Smooth muscle cell of the umbilical artery (primary cell): ENCODE results near the gene NVL. TPM values are rescaled to one million over a fixed set of nuclear protein-coding genes. Genes with fewer than 3 reads are reported as not detected.

Experiments
- total RNA-seq: library from RNA; depleted of rRNA; stranded (reverse); fragments of >200 nt; gene quantifications from 2 replicates; pipeline ENCODE4 v1.2.3, GENCODE V29; 2014

Gene NVL
- total RNA-seq: 29.1 and 34.0 TPM in 2 replicates

DNA sequence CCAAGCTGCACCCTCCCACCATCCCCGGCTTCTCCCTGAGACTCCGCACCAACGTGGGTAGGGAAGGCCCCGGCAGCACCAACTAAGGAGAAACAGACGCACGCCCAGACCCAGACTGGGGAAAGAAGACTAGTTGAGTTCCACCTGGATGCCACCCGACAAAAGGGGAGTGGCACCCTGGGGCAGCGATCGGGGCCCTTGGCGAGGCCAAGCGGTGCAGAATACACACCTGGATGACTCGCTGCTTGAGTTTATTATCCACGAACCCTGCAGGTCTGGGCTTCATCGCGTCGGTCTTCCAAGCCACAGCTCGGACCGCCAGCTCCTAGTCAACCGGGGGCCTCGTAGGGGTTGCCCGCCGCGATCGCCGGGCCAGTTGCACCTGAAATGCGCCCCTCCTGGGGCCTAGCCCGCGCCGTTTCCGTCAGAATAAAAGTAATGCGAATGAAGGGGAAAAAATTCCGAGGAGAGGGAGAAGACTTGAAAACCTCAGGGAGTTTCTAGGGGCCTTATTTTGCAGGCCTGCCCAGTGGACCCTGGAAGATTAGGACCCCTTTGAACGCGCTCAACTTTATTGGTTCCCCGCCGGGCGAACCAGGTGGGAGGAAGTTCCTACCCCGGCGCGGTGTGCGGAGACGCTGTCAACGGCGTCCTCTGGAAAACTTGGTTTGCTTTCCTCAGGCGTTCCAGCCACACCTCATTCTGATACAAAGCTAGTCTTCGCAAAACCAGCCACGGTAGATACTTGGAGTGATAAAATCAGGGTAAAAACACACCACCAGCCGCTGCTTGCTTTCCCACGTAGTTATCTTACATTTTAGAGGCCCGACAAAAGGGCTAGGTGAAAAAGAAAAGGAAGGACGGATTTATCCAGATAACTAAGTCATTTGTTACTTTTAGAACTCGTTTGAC is at the start of gene NVL:
NVL (minus strand) TSS at position 331 of the 912 bp plus-strand sequence; CDS start at position 286, 45 bp downstream.

DNA sequence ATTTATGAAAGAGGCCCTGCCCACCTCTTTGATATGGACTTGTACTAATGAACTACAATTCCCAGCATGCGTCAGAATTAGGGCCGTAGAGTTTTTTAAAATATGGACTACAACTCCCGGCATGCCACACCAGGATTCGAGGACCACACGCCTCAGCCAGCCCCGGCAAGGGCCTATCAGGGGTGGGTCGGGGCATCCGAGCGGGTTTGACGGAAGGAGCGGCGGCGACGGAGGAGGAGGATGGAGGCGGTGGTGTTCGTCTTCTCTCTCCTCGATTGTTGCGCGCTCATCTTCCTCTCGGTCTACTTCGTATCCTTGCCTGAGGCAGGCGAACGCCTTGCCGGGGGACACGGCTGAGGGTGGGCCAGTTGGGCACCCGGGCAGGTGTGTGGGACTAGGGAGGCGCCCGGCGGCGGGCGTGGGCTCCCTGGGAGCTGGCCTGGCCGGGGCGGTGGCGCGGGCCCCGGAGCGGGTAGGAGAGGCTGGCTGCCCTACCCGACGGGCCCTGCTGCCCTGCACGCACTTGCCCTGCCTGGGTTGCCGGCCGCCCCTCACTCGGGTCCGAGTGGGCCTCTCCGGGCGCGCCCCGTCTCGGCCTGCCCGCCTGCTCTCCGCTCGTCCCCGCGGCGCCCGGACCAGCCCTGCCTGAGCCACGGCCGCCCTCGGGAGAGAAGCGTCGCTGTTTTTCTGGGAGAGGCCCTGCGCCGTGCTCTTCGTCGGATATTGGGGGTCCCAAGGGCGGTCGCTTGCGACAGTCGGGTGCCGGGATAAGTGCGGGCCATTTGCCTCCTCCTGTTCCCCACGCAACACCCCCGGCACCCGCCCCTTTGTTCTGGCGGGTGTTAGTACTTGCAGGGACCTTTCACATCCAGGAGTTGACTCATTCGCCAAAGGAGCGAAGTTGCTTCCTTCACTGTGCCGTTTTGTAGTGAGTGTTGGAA is 27.0 kb upstream of the NVL start, which contains the start of gene CNIH4:
CNIH4 (plus strand) TSS at position 195 of the 941 bp plus-strand sequence; CDS start at position 241, 46 bp downstream.

DNA sequence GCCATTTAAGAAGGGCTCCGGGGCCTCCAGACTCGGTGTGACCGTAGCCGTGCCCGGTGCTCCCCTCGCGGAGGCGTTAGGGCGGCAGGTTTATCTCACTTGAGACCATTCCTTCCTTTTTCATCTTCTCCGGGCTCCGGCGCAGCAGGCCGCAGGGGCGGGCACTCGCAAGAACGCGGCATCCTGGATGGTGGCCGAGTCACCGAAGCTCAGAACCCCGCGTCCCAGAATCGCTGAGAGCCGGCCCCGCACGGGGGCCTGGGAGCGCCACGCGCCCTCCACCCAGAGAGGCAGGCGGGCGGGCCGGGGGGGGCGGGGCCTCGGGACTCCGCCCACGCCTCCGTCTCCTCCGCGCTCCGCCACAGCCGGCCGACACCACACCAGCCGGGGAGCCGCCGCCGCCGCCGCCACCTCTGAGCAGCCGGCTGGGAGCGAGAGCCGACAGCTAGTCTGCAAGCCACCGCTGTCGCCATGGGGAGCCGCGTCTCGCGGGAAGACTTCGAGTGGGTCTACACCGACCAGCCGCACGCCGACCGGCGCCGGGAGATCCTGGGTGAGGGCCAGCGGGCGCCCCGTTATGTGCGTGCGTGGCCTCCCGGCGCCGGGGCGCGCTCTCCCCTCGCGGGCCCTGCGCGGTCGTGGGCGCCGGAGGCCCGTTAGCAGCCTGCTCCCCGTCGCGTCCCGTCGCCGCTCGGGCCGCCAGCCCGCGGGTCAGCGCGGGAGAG is 146.9 kb downstream of the NVL start, which contains the start of gene DEGS1:
DEGS1 (plus strand) TSS at position 375 of the 725 bp plus-strand sequence; CDS start at position 472, 97 bp downstream.

Other genes with a start within 250 kb of the NVL start
- gene FBXO28, start 216.1 kb downstream of the NVL start, total RNA-seq: 32.1 and 38.4 TPM in 2 replicates
- gene DEGS1, start 146.9 kb downstream of the NVL start, total RNA-seq: 118 and 165 TPM in 2 replicates
- gene CNIH4, start 26.7 kb upstream of the NVL start, total RNA-seq: 64.8 and 108 TPM in 2 replicates
- gene WDR26, start 104.6 kb upstream of the NVL start, total RNA-seq: 93.5 and 134 TPM in 2 replicates